ENCODE data around the gene GON4L. TPM values are rescaled to one million over a fixed set of nuclear protein-coding genes. Genes with fewer than 3 reads are reported as not detected.

GON4L gene
- total RNA-seq, 1 donor from 2014 or later: 20.5 TPM

DNA sequence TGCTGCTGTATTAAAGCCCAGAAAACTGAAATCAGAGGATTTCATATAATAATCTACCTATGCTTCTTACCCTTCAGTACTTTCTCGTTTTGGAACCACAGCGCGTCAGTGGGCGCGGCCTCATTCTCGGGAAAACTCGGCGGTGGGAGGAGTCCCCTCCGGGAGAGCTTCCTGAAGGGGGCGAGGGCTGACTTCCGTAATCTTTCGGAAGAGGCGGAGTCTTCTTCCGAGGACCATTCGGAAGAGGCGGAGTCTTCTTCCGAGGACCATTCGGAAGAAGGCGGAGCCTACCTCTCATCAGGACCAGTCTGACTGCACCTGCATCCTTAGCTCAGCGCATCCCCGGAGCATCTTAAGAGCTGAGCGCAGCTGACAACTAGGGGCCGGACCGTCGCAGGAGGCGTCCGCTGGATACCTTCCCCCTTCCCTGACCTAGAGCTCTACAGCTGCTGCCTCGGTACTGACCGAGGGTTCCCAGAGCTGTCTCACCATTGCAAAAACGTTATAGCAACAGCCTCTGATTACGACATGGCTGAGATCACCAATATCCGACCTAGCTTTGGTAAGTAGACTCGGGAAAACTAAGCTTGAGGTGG, 2.3 kb upstream of the GON4L start, which contains the start of gene SYT11:
Gene SYT11, plus strand, starts transcription at position 334 of the 596 bp plus-strand sequence. Its CDS starts 195 bp downstream, at position 529.
- peak within 1 kb of the TSS; percentile 38 for H3K4me3 ChIP-seq (ENCODE audit: low read depth, low read length)
- DNase-seq (ENCODE audit: low read depth) (peak; percentile 91), FAIRE-seq (no peak)
- H3K27me3 ChIP-seq (ENCODE audit: control insufficient read depth, insufficient read depth, low read length): no peaks in the 10 kb centered on the region
- TF ChIP-seq, protein P1, sequence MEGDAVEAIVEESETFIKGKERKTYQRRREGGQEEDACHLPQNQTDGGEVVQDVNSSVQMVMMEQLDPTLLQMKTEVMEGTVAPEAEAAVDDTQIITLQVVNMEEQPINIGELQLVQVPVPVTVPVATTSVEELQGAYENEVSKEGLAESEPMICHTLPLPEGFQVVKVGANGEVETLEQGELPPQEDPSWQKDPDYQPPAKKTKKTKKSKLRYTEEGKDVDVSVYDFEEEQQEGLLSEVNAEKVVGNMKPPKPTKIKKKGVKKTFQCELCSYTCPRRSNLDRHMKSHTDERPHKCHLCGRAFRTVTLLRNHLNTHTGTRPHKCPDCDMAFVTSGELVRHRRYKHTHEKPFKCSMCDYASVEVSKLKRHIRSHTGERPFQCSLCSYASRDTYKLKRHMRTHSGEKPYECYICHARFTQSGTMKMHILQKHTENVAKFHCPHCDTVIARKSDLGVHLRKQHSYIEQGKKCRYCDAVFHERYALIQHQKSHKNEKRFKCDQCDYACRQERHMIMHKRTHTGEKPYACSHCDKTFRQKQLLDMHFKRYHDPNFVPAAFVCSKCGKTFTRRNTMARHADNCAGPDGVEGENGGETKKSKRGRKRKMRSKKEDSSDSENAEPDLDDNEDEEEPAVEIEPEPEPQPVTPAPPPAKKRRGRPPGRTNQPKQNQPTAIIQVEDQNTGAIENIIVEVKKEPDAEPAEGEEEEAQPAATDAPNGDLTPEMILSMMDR (IDR thresholded peaks at IDR 0.05; ENCODE audit: insufficient read depth, low read length, severe bottlenecking): no peak
- H3K36me3 ChIP-seq (ENCODE audit: control insufficient read depth, insufficient read depth, low read length): peaks cover 2% of the 10 kb centered on the region

DNA sequence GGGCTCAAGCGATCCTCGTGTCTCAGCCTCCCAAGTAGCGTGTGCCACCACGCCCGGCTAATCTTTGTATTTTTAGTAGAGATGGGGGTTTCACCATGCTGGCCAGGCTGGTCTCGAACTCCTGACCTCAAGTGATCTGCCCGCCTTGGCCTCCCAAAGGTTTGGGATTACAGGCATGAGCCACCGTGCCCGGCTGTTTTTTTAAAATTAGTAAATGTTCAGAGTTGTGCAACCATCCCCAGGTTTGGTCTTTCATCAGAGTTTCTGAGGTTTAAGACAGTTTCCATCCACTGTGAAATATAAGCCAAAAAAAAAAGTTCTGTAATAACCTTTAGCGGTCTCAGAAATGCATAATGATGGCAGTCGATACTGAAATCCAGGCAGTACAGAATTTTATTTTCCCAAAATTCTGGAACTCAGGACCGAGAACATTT, 1.8 kb upstream of the GON4L start:
- Histone ChIP-seq H3K36me3 (ENCODE audit: control insufficient read depth, insufficient read depth, low read length) (peaks cover 2% of the 10 kb centered on the region), H3K4me3 (ENCODE audit: low read depth, low read length) (peak overlapping the region; percentile 38), H3K27me3 (ENCODE audit: control insufficient read depth, insufficient read depth, low read length) (no peaks in the 10 kb centered on the region)
- TF ChIP-seq, protein P1 (IDR thresholded peaks at IDR 0.05; ENCODE audit: insufficient read depth, low read length, severe bottlenecking): no peak
- FAIRE-seq (no peak), DNase-seq (ENCODE audit: low read depth) (no peak)

DNA sequence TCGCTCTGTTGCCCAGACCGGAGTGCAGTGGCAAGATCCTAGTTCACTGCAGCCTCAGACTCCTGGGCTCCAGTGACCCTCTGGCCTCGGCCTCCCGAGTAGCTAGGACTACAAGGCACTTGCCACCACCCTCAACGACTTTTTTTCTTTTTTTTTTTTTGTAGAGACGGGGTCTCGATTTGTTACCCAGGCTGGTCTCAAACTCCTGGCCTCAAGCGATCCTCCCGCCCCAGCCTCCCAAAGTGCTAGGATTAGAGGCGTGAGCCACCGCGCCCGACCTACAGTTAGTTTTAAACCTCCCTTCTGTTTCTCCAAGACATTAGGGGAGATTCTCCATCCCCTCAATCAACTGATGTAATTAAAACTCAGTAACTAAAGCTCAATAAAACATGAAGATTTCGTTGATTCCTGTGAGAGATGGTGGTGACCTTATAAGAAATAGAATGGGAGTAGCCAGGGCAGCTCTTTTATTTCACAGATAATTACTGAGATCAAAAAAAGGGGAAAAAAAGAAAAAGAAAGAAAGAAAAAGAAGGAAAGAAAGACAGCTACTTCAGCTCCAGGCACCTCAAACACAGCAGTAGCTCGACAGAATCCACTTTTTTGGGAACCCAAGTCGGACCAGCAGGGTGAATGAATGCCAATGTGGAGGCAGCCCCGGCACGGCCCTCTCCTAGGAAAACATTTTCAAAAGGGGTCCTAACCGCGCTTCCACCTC, 598 bp downstream of the GON4L start:
- no peak for FAIRE-seq
- TF ChIP-seq, protein P1 (IDR thresholded peaks at IDR 0.05; ENCODE audit: insufficient read depth, low read length, severe bottlenecking): no peak
- no peak for DNase-seq (ENCODE audit: low read depth)
- Histone ChIP-seq H3K27me3 (ENCODE audit: control insufficient read depth, insufficient read depth, low read length) (no peaks in the 10 kb centered on the region), H3K4me3 (ENCODE audit: low read depth, low read length) (peak overlapping the region; percentile 78), H3K36me3 (ENCODE audit: control insufficient read depth, insufficient read depth, low read length) (peaks cover 6% of the 10 kb centered on the region)

DNA sequence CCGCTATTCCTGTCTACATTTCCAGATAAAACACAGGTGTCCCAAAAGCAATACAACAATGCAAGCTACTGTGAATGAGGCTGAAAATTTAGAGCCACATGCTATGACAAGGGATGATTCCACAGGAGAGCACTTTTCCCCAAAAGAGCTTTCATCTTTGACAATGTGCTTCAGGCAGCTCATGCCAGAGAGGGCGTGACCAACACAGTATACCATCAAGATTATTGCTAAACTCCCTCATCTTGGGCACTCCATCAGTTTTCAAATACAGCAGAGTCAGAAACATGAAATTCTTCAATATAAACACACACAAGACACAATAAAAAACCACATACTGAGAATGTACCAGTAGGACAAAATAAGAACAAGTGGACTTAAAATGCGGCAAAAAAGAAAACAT, 6.7 kb downstream of the GON4L start:
- Histone ChIP-seq H3K27me3 (ENCODE audit: control insufficient read depth, insufficient read depth, low read length) (no peaks in the 10 kb centered on the region), H3K4me3 (ENCODE audit: low read depth, low read length) (no peak overlapping the region), H3K36me3 (ENCODE audit: control insufficient read depth, insufficient read depth, low read length) (peaks cover 9% of the 10 kb centered on the region)
- TF ChIP-seq, protein P1 (IDR thresholded peaks at IDR 0.05; ENCODE audit: insufficient read depth, low read length, severe bottlenecking): no peak
- no peak for FAIRE-seq
- DNase-seq (ENCODE audit: low read depth): no peak

DNA sequence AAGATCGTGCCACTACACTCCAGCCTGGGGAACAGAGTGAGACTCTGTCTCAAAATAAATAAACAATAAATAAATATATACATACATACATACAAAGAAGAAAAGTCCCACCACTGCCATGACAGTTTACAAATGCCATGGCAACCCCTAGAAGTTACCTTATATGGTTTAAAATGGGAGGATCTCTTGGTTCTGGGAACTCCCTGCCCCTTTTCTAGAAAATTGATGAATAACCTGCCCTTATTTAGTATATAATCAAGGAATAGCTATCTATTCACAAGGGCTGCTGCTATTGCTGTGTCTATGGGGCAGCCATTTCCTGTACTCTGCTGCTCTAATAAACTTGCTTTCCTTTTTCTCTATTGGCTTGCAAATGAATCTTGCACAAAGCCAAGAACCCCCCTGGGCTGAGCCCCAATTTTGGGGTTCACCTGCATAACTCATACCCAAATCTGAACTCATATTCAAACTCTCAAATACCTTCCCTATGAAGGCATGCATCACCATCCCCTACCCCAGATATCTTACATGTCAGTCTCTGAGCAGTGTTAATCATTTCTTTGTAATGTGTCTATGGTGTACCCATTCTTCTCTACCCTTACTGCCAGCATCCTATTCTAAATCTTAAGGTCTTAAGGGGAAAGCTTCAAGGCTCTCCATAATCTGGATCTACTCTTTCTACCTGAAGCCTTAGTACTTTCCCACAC, 9.0 kb downstream of the GON4L start:
- TF ChIP-seq, protein P1 (IDR thresholded peaks at IDR 0.05; ENCODE audit: insufficient read depth, low read length, severe bottlenecking): no peak
- Histone ChIP-seq H3K4me3 (ENCODE audit: low read depth, low read length) (no peak overlapping the region), H3K36me3 (ENCODE audit: control insufficient read depth, insufficient read depth, low read length) (peaks cover 12% of the 10 kb centered on the region), H3K27me3 (ENCODE audit: control insufficient read depth, insufficient read depth, low read length) (no peaks in the 10 kb centered on the region)
- FAIRE-seq (no peak), DNase-seq (ENCODE audit: low read depth) (no peak)
